Ishikawa (cell line): ENCODE data around the gene EXOSC1.

ENCODE experiments used
- EP300 ChIP-seq: IDR thresholded peaks from 2 replicates; pipeline ENCODE4 v1.6.1; 2012; ENCODE audit warnings: borderline replicate concordance
- FOXM1 ChIP-seq: IDR thresholded peaks from 2 replicates; pipeline ENCODE4 v1.6.1; 2012; ENCODE audit warnings: low read depth, borderline replicate concordance
- RAD21 ChIP-seq: IDR thresholded peaks from 2 replicates; pipeline ENCODE4 v1.6.1; 2012; ENCODE audit warnings: low read depth
- TAF1 ChIP-seq: IDR thresholded peaks from 2 replicates; pipeline ENCODE4 v1.6.1; 2012; ENCODE audit warnings: low read depth, mild to moderate bottlenecking
- TEAD4 ChIP-seq: IDR thresholded peaks from 2 replicates; pipeline ENCODE4 v1.6.1; 2012
- TF ChIP-seq, protein P1 (sequence below): IDR thresholded peaks from 2 replicates; pipeline ENCODE4 v1.6.1; 2012
- TF ChIP-seq, protein P2 (sequence below): IDR thresholded peaks from 2 replicates; pipeline ENCODE4 v1.6.1; 2012; ENCODE audit warnings: low read depth, mild to moderate bottlenecking

DNA sequence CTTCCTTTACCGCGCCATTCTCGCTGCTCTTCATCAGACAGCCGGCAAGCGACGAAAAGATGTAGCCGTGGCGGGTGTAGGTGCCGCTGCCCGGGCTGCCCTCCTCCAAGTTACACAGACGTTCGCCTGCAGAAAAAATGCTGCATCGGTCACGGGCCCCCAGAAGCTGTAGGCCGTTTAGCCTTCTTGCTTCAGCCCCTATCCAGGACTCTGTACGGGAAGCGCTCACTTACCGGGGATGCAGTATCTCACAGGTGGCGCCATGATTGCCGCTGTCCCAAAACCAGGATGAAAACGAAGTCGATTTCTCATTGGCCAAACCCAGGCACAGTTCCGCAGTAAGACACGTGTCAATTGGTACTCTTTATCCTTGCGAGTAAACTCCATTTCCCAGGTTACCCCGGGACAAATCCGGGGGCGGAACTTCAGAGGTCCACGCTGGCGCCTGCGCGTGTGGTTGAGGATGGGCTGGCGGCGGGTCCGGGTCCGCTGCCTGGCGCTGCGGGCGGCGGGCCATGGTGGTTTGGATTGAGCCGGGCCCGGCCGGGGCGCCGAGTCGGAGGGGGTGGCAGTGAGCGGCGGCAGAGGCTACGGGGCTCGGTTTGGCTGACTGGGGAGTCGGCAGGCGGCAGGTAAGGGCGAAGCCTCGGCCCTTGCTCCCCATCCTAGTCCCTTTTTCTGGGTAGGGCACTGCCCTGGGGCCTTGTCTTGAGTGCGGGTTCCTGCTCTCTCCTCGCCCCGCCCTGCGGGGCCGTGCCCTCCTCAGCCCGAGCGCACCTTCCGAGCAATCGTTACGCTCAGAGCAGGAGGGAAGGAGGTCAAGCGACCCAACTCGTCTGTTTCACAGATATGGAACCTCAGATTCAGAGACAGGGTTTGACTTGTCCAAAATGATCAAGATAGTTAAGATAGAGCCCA, at the start of gene EXOSC1, which contains the start of gene ZDHHC16:
- TF ChIP-seq RAD21 (no peak), EP300 (no peak), TEAD4 (peak; percentile 4; the same call in 1 of the 2 replicates), FOXM1 (no peak), TAF1 (peak; percentile 83)
- TF ChIP-seq, protein P1, sequence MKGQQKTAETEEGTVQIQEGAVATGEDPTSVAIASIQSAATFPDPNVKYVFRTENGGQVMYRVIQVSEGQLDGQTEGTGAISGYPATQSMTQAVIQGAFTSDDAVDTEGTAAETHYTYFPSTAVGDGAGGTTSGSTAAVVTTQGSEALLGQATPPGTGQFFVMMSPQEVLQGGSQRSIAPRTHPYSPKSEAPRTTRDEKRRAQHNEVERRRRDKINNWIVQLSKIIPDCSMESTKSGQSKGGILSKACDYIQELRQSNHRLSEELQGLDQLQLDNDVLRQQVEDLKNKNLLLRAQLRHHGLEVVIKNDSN, result peak; percentile 76
- TF ChIP-seq, protein P2, sequence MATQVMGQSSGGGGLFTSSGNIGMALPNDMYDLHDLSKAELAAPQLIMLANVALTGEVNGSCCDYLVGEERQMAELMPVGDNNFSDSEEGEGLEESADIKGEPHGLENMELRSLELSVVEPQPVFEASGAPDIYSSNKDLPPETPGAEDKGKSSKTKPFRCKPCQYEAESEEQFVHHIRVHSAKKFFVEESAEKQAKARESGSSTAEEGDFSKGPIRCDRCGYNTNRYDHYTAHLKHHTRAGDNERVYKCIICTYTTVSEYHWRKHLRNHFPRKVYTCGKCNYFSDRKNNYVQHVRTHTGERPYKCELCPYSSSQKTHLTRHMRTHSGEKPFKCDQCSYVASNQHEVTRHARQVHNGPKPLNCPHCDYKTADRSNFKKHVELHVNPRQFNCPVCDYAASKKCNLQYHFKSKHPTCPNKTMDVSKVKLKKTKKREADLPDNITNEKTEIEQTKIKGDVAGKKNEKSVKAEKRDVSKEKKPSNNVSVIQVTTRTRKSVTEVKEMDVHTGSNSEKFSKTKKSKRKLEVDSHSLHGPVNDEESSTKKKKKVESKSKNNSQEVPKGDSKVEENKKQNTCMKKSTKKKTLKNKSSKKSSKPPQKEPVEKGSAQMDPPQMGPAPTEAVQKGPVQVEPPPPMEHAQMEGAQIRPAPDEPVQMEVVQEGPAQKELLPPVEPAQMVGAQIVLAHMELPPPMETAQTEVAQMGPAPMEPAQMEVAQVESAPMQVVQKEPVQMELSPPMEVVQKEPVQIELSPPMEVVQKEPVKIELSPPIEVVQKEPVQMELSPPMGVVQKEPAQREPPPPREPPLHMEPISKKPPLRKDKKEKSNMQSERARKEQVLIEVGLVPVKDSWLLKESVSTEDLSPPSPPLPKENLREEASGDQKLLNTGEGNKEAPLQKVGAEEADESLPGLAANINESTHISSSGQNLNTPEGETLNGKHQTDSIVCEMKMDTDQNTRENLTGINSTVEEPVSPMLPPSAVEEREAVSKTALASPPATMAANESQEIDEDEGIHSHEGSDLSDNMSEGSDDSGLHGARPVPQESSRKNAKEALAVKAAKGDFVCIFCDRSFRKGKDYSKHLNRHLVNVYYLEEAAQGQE, result no peak
